ENCODE measurements around the gene C6orf132.
"Not testable (repeated sequence)": the region's sequence is repeated elsewhere in the genome, so short reads cannot be mapped to it uniquely, and the experiment has no call there.

Gene C6orf132

GRCh38 chr6:42158631-42159030, 16.2 kb upstream of the C6orf132 start:
- no peak for DNase-seq

DNA sequence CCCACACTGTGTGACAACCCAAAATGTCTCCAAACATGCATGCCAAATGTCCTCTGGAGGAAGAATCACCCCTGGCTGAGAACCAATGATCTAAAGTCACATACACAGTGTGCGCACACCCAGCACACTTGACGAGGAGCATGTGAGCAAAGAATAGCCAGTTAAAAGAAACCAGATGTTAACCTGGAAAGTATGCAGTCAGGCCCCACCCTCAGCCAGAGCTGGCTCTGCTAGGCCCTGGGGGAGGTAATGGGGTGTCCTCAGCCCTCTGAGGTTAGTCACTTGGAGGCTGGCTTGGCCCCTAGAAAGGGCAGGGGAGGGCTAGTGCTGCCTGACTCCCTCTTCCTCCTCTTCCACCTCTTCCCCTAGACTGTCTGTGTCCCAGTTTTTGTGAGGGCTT, 15.6 kb upstream of the C6orf132 start:
- no peak for DNase-seq

DNA sequence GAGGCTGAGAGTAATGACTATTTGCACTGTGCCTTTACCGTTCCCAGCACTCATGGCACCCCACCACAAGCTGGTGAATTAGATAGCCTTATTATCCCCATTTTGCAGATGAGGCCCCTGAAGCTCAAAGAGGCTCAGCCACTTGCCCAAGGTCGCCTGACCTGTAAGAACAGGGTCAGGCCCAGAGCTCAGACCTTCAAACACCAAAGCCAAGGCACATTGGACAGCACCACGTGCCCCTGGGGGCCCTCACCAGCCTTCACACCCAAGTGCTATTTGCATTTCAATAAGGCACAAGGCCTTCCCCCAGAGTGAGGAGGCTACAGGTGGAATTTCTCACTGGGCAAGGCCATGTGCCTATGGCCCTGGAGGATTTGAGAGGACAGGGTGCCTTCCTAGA, 14.2 kb upstream of the C6orf132 start:
- DNase-seq: no peak

GRCh38 chr6:42155293-42155692, 12.9 kb upstream of the C6orf132 start:
- DNase-seq: no peak

- DNase-seq: no peak
These were observed 12.2 kb upstream of the C6orf132 start for GRCh38 chr6:42154461-42155209.

GRCh38 chr6:42153921-42154320, 11.5 kb upstream of the C6orf132 start:
- no peak for DNase-seq

DNA sequence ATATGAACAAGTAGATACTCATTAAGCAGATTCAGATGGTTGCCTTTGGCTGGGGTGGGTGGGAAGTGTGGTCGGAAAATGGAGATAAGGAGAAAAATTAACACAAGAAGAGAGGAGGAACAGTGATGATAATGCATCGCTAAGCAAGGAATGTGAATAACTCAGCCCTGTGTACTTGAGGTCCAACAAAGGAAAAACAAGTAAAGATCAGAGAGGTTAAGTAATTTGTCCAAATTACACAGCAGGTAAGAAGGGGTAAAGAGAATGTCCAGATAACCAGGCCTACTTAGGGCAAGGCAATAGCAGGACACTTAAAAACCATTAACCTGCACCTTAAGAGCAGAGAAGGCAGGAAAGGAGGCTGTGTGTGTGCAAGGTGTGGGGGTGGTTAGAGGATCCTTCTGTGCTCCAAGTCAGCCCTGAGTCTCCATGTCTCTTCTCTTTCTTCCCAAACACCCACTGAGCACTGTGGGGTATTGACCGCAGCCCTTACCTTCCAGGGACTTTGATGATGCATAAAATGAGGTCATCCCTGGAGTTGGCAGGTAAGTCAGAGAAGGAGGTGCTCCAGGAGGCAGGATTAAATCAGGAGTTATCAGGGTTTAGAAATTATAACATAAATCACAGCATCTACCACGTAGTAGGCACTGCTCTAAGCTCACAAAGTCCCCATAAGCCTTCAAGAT, 10.3 kb upstream of the C6orf132 start:
- DNase-seq: not testable (repeated sequence)

DNA sequence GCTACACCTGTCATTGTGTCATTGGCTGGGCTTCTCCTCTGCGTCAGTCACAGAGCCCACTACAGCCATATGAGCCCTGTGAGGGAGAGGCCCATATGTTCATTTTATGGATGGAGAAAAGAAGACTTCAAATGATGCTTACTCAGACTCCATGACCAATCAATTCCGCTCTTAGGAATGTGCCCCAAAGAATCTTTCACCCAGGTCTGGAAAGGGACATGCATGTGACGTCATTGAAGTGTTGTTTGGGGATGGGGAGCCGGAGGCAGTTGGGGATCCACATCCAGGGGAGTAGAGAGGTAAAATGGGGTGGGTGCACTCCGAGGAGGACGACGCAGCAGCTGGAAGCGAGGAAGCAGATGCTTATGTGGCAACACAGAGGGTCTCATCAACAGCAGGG, 9.6 kb upstream of the C6orf132 start:
- no peak for DNase-seq

DNA sequence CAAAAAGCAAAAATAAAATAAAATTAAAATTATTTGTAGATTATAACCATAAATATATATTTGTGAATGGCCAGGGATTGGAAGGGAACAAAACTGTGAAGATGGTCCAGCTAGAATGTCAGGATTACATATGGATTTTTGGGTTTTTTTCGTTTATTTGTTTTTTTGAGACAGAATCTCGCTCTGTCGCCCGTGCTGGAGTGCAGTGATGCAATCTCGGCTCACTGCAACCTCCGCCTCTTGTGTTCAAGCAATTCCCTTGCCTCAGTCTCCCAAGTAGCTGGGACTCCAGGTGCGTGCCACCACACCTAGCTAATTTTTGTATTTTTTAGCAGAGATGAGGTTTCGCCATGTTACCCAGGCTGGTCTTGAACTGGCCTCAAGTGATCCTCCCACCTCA, 7.8 kb upstream of the C6orf132 start:
- no peak for DNase-seq

DNA sequence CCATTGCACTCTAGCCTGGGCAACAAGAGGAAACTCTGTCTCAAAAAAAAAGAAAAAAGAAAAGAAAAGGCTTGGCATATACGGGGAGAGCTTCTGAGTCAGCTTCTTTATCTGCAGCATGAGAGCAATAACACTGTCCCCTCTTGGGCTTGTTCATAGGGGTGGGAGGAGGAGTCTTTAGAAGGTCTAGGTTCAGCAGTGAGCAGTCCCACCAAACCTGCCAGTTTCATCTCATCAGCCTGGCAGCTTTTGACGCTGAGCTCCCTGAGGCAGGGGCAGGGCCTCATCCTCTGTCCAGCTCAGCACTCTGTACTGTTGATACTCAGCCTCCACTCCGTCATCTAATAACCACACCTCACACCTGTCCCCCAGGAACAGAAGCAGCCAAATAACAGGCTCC, 5.6 kb upstream of the C6orf132 start:
- DNase-seq: no peak

DNA sequence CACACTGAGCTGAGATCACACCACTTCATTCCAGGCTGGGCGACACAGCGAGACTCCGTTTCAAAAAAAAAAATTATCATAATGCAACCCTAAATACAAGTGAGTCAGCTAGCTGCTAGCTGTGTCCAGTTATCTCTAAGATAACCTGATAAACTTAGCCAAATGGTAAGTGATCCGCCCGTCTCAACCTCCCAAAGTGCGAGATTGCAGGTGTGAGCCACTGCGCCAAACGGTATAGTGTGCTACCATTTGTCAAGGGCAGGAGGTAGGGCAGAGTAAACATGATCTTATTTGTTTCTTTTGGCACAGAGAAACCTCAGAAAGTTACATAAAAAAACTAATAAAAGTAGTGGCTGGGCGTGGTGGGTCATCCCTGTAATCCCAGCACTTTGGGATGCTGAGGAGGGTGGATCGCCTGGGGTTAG, 4.7 kb upstream of the C6orf132 start:
- no peak for DNase-seq

DNA sequence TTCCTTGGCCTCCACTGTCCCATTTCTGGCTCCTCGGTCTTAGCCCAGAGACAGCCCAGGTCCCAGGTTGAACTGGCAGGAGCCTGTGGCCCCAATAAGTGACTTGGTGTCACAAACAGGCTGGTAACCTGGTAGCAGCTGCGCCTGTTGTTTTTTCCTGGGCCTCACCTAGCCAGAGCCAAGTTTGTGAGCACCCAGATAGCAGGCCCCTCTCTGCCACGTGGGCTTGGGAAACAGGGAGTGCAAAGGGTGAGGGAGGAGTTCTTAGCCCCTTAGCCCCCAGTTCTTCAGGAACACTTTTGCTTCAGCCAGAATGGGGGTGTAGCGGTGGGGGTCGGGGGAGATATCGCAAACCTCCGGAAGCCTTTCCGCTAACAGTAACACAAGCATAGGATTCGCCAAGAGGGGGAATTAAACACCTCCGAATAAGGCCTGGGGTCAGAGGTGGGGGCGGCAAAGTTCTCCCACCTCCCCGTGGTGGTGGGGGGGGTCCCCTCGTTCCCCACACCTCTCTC, 760 bp downstream of the C6orf132 start:
- DNase-seq: no peak

- no peak for DNase-seq
These were observed 1.4 kb downstream of the C6orf132 start for GRCh38 chr6:42140756-42141602.

DNA sequence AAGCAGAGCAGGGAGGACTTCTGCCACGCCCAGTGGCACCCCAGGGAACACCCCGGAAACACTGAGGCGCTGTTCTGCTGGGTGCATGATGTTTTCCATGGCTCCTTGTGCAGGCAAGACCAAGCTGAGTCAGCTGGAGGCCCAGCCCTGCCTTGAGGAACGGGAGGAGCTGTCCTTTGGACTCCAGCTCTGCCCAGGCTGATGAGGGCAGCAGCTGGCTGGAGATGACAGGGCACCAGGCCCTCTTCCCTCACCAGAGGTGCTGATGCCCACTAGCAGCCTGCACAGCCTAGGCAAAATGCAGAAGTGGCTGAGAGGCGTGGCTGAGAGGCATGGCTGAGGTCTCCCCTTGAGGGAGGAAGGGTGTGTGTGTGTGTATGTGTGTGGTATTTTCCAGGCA, 2.4 kb downstream of the C6orf132 start:
- no peak for DNase-seq

- no peak for DNase-seq
These were observed 3.5 kb downstream of the C6orf132 start for GRCh38 chr6:42138630-42139619.

DNA sequence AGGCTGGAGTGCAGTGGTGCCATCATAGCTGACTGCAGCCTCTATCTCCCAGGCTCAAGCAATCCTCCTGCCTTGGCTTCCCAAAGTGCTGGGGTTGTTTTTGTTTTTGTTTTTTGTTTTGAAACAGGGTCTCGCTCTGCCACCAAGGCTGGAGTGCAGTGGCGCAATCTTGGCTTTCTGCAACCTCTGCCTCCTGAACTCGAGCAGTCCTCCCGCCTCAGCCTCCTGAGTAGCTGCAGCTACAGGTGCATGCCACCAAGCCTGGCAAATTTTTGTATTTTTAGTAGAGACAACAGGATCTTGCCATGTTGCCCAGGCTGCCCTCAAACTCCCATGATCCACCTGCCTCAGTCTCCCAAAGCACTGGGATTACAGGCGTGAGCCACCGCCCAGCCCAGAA, 4.2 kb downstream of the C6orf132 start:
- DNase-seq: no peak

DNA sequence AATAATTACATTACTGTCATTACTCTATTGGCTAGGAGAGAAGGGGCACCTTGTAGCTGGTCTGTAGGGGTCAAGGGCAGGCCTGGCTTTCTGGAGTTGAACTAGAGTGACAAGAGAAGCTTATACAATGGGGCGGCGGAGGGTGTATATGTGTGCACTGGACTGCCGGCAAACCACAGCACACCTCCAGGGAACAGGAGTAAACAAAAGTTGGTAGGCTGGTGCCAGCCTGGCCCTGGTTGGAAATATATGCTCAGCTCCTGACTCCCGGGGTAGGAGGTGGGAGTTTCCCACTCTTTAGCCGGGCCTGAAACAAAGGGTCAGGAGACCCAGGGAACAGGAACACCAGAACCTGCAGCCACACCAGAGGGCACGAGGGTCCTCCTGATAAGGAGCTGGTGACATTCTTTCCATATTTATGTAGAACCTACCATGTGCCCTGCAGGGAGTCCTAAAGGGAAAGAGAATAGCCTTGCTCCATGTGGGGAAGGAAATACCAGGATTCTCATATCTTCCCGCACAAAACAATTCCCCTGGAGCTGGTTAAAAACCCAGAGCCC, 5.1 kb downstream of the C6orf132 start:
- no peak for DNase-seq

DNA sequence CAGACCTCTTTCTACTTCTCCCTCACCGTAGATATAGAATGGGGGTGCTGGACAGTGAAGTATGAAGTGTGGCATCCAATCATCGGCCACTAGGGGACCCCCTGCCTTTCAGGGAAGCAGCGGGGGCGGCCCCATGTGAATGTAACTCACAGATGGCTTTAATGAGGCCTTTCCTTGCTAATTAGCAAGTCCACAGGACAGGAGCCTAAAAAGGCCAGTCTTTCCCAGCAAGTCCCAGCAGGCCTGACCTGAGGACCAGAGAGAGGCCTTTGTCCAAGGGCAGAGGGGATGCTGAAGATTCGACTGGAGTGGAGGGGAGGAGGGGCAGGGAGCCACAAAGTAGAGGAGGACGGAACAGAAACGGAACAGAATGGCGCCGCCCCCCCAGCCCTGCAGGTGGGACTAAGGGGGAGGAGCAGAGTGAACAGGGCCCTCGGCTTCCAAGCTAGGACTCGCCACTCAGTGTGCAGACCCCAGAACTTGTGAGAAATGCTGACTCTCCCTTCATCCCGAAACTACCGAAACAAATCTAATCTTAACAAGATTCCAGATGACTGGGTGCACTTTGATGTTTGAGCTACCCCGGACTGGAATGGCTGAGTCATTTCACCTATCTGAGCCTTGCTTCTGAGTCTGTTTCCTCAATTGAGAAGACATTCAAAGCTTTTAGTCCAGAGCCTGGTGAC, 5.8 kb downstream of the C6orf132 start:
- DNase-seq: no peak

DNA sequence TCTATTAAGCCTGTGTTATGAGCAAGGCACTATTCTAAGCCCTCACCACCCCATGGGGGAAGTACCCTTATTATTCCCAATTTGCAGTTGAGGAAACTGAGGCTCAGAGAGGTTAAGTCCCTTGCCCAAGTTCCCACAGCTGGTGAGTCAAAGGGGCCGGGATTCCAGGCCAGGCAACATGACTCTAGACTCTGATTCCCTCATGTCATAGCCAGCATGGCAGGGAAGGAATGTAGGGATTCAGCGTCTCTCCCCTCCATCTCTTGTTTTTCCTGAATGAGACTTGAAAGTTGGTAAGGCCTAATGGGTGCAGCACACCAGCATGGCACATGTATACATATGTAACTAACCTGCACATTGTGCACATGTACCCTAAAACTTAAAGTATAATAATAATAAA, 6.7 kb downstream of the C6orf132 start:
- DNase-seq: no peak

GRCh38 chr6:42135161-42135560, 7.3 kb downstream of the C6orf132 start:
- no peak for DNase-seq

DNA sequence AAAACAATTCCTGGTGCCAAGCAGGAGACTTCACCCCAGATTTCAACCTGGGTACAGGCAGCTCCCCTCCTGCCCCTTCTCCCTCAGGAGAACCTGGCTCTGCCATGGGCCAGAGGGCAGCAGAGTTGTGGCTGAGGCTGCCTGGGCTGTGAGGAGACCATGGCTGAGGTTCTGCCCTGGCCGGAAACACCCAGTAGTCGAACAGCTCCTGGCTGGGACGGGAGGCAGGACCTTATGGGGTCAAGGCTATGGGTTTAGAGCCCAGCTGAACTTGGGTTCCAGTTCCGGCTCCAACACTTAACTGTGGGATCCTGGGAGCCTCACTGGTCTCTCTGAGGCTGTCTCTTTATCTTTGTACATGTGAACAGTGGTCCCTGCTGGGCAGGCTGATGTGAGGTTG, 8.5 kb downstream of the C6orf132 start:
- no peak for DNase-seq

All from stimulated activated naive CD4-positive, alpha-beta T cell treated with Interleukin-2 at 50 U/mL for 16 hours (primary cell).